Measurements from ENCODE around the gene NBAS. TPM values are rescaled to one million over a fixed set of nuclear protein-coding genes. Genes with fewer than 3 reads are reported as not detected.

Gene NBAS
- total RNA-seq, 3 donors from 2014 or later (not counting 1 experiment from before 2014, with no cell fraction given), result 27.8 to 34.7 (median 29.2) TPM

- ATAC-seq (no peak), DNase-seq (no peak)
- intact Hi-C loops (cut with micrococcal nuclease), result no loop called here
- peaks cover 5% of the 10 kb centered on the region for H3K9me3 ChIP-seq (ENCODE audit: control insufficient read depth, insufficient read depth, low read length)
- H3K27ac ChIP-seq (ENCODE audit: low read length), result no peak overlapping the region
- H3K4me1 Mint-ChIP-seq, result no peaks in the 10 kb centered on the region
- 99% methylated on average over 7 of the region's 8 CpGs for WGBS (ENCODE audit: insufficient coverage)
- H3K36me3 Mint-ChIP-seq, result peaks cover 6% of the 10 kb centered on the region
- H3K4me3 ChIP-seq (ENCODE audit: low read length), result no peak overlapping the region
- TF ChIP-seq CTCF (IDR thresholded peaks at IDR 0.05), result no peak
- no peaks in the 10 kb centered on the region for H3K4me1 ChIP-seq (ENCODE audit: control insufficient read depth, insufficient read depth, low read length)
- H3K27ac Mint-ChIP-seq, result no peak overlapping the region
- no peak overlapping the region for H3K4me3 Mint-ChIP-seq
- peaks cover 2% of the 10 kb centered on the region for H3K36me3 ChIP-seq (ENCODE audit: control insufficient read depth, insufficient read depth, low read length)
- H3K27me3 ChIP-seq (ENCODE audit: control insufficient read depth, insufficient read depth, low read length), result no peaks in the 10 kb centered on the region
- H3K27me3 Mint-ChIP-seq (ENCODE audit: low read depth in 2 of 2), result no peaks in the 10 kb centered on the region
- no peaks in the 10 kb centered on the region for H3K9me3 Mint-ChIP-seq
Measured at GRCh38 chr2:15263976-15264685, 297.0 kb downstream of the NBAS start.

GRCh38 chr2:15262792-15263191 lies 298.3 kb downstream of the NBAS start:
- Mint-ChIP-seq H3K36me3 (peaks cover 6% of the 10 kb centered on the region), H3K4me1 (no peaks in the 10 kb centered on the region), H3K27me3 (ENCODE audit: low read depth in 2 of 2) (no peaks in the 10 kb centered on the region), H3K4me3 (no peak overlapping the region), H3K27ac (no peak overlapping the region), H3K9me3 (peaks cover 0 to 2% of the 10 kb centered on the region in 2 donors)
- Histone ChIP-seq H3K4me3 (ENCODE audit: low read length) (no peak overlapping the region), H3K27ac (ENCODE audit: low read length) (no peak overlapping the region), H3K27me3 (ENCODE audit: control insufficient read depth, insufficient read depth, low read length) (no peaks in the 10 kb centered on the region), H3K9me3 (ENCODE audit: control insufficient read depth, insufficient read depth, low read length) (peaks cover 14% of the 10 kb centered on the region), H3K4me1 (ENCODE audit: control insufficient read depth, insufficient read depth, low read length) (no peaks in the 10 kb centered on the region), H3K36me3 (ENCODE audit: control insufficient read depth, insufficient read depth, low read length) (peaks cover 2% of the 10 kb centered on the region)
- intact Hi-C loops (cut with micrococcal nuclease), result no loop called here
- TF ChIP-seq CTCF (IDR thresholded peaks at IDR 0.05), result no peak
- ATAC-seq (no peak), DNase-seq (no peak)
- WGBS (ENCODE audit: insufficient coverage), result 95% methylated on average over 1 of the region's 2 CpGs

- no peaks in the 10 kb centered on the region for H3K27me3 Mint-ChIP-seq (ENCODE audit: low read depth in 2 of 2)
- no peak for TF ChIP-seq CTCF (IDR thresholded peaks at IDR 0.05)
- WGBS (ENCODE audit: insufficient coverage), result 93% methylated on average over 2 of the region's 2 CpGs
- H3K27ac Mint-ChIP-seq, result no peak overlapping the region
- ATAC-seq (no peak), DNase-seq (no peak)
- H3K4me1 Mint-ChIP-seq, result no peaks in the 10 kb centered on the region
- peaks cover 2% of the 10 kb centered on the region for H3K36me3 ChIP-seq (ENCODE audit: control insufficient read depth, insufficient read depth, low read length)
- H3K27me3 ChIP-seq (ENCODE audit: control insufficient read depth, insufficient read depth, low read length), result no peaks in the 10 kb centered on the region
- H3K4me1 ChIP-seq (ENCODE audit: control insufficient read depth, insufficient read depth, low read length), result no peaks in the 10 kb centered on the region
- no peak overlapping the region for H3K4me3 Mint-ChIP-seq
- H3K36me3 Mint-ChIP-seq, result peaks cover 6% of the 10 kb centered on the region
- H3K4me3 ChIP-seq (ENCODE audit: low read length), result no peak overlapping the region
- peaks cover 14% of the 10 kb centered on the region for H3K9me3 ChIP-seq (ENCODE audit: control insufficient read depth, insufficient read depth, low read length)
- intact Hi-C loops (cut with micrococcal nuclease), result no loop called here
- H3K27ac ChIP-seq (ENCODE audit: low read length), result no peak overlapping the region
- peaks cover 0 to 2% of the 10 kb centered on the region in 2 donors for H3K9me3 Mint-ChIP-seq
Measured at GRCh38 chr2:15260835-15261234, 300.3 kb downstream of the NBAS start.

DNA sequence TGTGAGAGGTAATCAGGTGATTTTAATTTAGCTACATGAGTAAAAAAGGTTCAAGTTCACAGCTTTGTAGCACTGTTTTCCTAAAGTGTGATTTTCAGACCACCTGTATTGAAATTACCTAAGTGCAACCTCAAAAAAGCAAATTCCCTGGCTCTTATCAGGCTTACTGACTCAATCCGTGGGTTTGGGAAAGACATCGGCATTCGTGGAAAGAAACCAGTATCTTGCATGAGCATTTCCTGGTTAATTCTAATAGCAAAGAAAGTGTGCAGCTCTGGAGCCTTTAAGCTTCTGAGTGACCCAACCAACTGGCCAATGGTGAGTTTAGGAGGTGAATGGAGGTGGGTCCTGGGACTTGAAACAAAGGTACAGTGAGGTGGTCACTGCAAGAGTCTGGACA lies 300.9 kb downstream of the NBAS start:
- Mint-ChIP-seq H3K27me3 (ENCODE audit: low read depth in 2 of 2) (no peaks in the 10 kb centered on the region), H3K4me1 (no peaks in the 10 kb centered on the region), H3K36me3 (peaks cover 6% of the 10 kb centered on the region), H3K27ac (no peak overlapping the region), H3K4me3 (no peak overlapping the region), H3K9me3 (peaks cover 2 to 4% of the 10 kb centered on the region in 2 donors)
- DNase-seq, result no peak
- Histone ChIP-seq H3K4me3 (ENCODE audit: low read length) (no peak overlapping the region), H3K4me1 (ENCODE audit: control insufficient read depth, insufficient read depth, low read length) (no peaks in the 10 kb centered on the region), H3K36me3 (ENCODE audit: control insufficient read depth, insufficient read depth, low read length) (peaks cover 2% of the 10 kb centered on the region), H3K9me3 (ENCODE audit: control insufficient read depth, insufficient read depth, low read length) (peaks cover 14% of the 10 kb centered on the region), H3K27me3 (ENCODE audit: control insufficient read depth, insufficient read depth, low read length) (no peaks in the 10 kb centered on the region), H3K27ac (ENCODE audit: low read length) (no peak overlapping the region)
- WGBS (ENCODE audit: insufficient coverage), result 98% methylated on average over 3 of the region's 3 CpGs
- no peak for TF ChIP-seq CTCF (IDR thresholded peaks at IDR 0.05)
- ATAC-seq, result no peak
- intact Hi-C loops (cut with micrococcal nuclease), result no loop called here

Data from natural killer cell (primary cell).